IMR-90 (cell line): ENCODE data around the gene MMP24. TPM values are rescaled to one million over a fixed set of nuclear protein-coding genes. Genes with fewer than 3 reads are reported as not detected.
A peak's percentile ranks its signal among the peaks of the same experiment; 100 is the strongest.

Experiments used
- ATAC-seq: fragments of 200-7000 bp; cut with Tn5 transposase; 2 replicates; pipeline ENCODE4 v1.9.1; 2020; ENCODE audit warnings: low read depth, mild to moderate bottlenecking, moderate library complexity
- BruUV-seq: library from RNA; stranded (reverse); fragments of 400-500 nt; replicated peaks from 2 replicates; lab custom pipeline; 2021; lab: Mats Ljungman, UMichigan
- CTCF ChIA-PET: fragments of 300-600 bp; formaldehyde crosslinking; extraction: SDS; loops from one replicate; lab custom pipeline; 2021; ENCODE audit warnings: antibody characterized with exemption; lab: Yijun Ruan, JAX
- POLR2A ChIA-PET: fragments of 300-600 bp; sonication (Branson Sonifier 250); formaldehyde crosslinking; loops from one replicate; lab custom pipeline; 2022; ENCODE audit warnings: antibody characterized with exemption; ENCODE audit not compliant: unreplicated experiment; lab: Charles Lee
- DNase-seq: peaks from one replicate; pipeline ENCODE4 v3.0.0; 2013
- H2AFZ ChIP-seq: replicated peaks from 2 replicates; pipeline ENCODE3; 2013; ENCODE audit warnings: low read length, mild to moderate bottlenecking; ENCODE audit not compliant: poor library complexity
- H2AK5ac ChIP-seq: 2 replicates; pipeline ENCODE4 v1.6.1; 2013; ENCODE audit warnings: low read depth, low read length, inconsistent platforms
- H2AK9ac ChIP-seq: replicated peaks from 2 replicates; pipeline ENCODE3; 2013; ENCODE audit warnings: mild to moderate bottlenecking, low read depth, low read length, moderate library complexity; ENCODE audit not compliant: poor library complexity
- H2BK120ac ChIP-seq: 2 replicates; pipeline ENCODE4 v1.6.1; 2013; ENCODE audit warnings: low read depth, low read length, inconsistent platforms
- H2BK15ac ChIP-seq: 3 replicates; pipeline ENCODE4 v1.6.1; 2013; ENCODE audit warnings: low read depth, low read length, inconsistent platforms
- H2BK20ac ChIP-seq: 2 replicates; pipeline ENCODE4 v1.6.1; 2013; ENCODE audit warnings: low read depth, mild to moderate bottlenecking, inconsistent platforms, low read length, moderate library complexity
- H2BK5ac ChIP-seq: 2 replicates; pipeline ENCODE4 v1.6.1; 2013; ENCODE audit warnings: mild to moderate bottlenecking, low read depth, low read length, inconsistent platforms; ENCODE audit not compliant: poor library complexity, severe bottlenecking
- H3K14ac ChIP-seq: replicated peaks from 2 replicates; pipeline ENCODE4 v1.6.1; 2013; ENCODE audit warnings: low read depth, low read length, inconsistent platforms
- H3K18ac ChIP-seq: 2 replicates; pipeline ENCODE4 v1.6.1; 2013; ENCODE audit warnings: low read depth, low read length, control low read depth
- H3K23ac ChIP-seq: 2 replicates; pipeline ENCODE4 v1.6.1; 2013; ENCODE audit warnings: low read depth, low read length, inconsistent platforms
- H3K27ac ChIP-seq: 2 replicates; pipeline ENCODE4 v1.5.1; 2013; ENCODE audit warnings: mild to moderate bottlenecking, control low read depth, low read length; ENCODE audit not compliant: insufficient read depth
- H3K27me3 ChIP-seq: 2 replicates; pipeline ENCODE4 v1.6.1; 2013; ENCODE audit warnings: low read length; ENCODE audit not compliant: control insufficient read depth, insufficient read depth
- H3K36me3 ChIP-seq: 2 replicates; pipeline ENCODE4 v1.6.1; 2013; ENCODE audit warnings: low read length, mixed read lengths; ENCODE audit not compliant: control insufficient read depth, insufficient read depth
- H3K4ac ChIP-seq: 2 replicates; pipeline ENCODE4 v1.6.1; 2013; ENCODE audit warnings: low read depth, low read length, inconsistent platforms
- H3K4me1 ChIP-seq: 2 replicates; pipeline ENCODE4 v1.6.1; 2013; ENCODE audit warnings: low read length, mixed read lengths; ENCODE audit not compliant: control insufficient read depth, insufficient read depth
- H3K4me2 ChIP-seq: 2 replicates; pipeline ENCODE4 v1.6.1; 2013; ENCODE audit warnings: low read depth, mild to moderate bottlenecking, control low read depth, low read length, moderate library complexity
- H3K4me3 ChIP-seq: 2 replicates; pipeline ENCODE4 v1.5.1; 2013; ENCODE audit warnings: low read depth, mild to moderate bottlenecking, control low read depth, low read length, moderate library complexity; ENCODE audit not compliant: insufficient read depth
- H3K56ac ChIP-seq: 2 replicates; pipeline ENCODE4 v1.6.1; 2013; ENCODE audit warnings: low read length, inconsistent platforms; ENCODE audit not compliant: insufficient read depth; ENCODE audit errors: extremely low read depth
- H3K79me1 ChIP-seq, 2 experiments: 2 replicates each; pipeline ENCODE4 v1.6.1; 2013; ENCODE audit warnings: low read length in 2 of 2, inconsistent platforms in 1 of 2, low read depth in 1 of 2
- H3K9ac ChIP-seq: 2 replicates; pipeline ENCODE4 v1.6.1; 2013; ENCODE audit warnings: low read depth, low read length, control low read depth
- H3K9me1 ChIP-seq: 2 replicates; pipeline ENCODE4 v1.6.1; 2013; ENCODE audit warnings: low read length, inconsistent platforms; ENCODE audit not compliant: insufficient read depth
- H3K9me3 ChIP-seq: 2 replicates; pipeline ENCODE4 v1.6.1; 2013; ENCODE audit warnings: low read length; ENCODE audit not compliant: control insufficient read depth, insufficient read depth
- H4K20me1 ChIP-seq: 2 replicates; pipeline ENCODE4 v1.6.1; 2013; ENCODE audit warnings: low read length, inconsistent platforms; ENCODE audit not compliant: insufficient read depth
- H4K5ac ChIP-seq: 2 replicates; pipeline ENCODE4 v1.6.1; 2013; ENCODE audit warnings: mild to moderate bottlenecking, low read depth, low read length, control low read depth
- H4K8ac ChIP-seq, 2 experiments: 2 replicates each; pipeline ENCODE4 v1.6.1; 2013; ENCODE audit warnings: low read depth in 2 of 2, low read length in 2 of 2, control low read depth in 1 of 2, inconsistent platforms in 1 of 2
- H4K91ac ChIP-seq: 2 replicates; pipeline ENCODE4 v1.6.1; 2013; ENCODE audit warnings: low read depth, low read length, inconsistent platforms; ENCODE audit not compliant: insufficient read depth
- CHD1 ChIP-seq: IDR thresholded peaks from 2 replicates; pipeline ENCODE4 v1.6.1; 2012; ENCODE audit warnings: low read depth, low read length, improper control_type of control experiment
- FOS ChIP-seq: fragments of 150-350 bp; IDR thresholded peaks from 2 replicates; pipeline ENCODE4 v1.6.1; 2016; ENCODE audit warnings: low read depth, low read length
- MAFK ChIP-seq: IDR thresholded peaks from 2 replicates; pipeline ENCODE4 v1.6.1; 2012; ENCODE audit warnings: low read depth, low read length, improper control_type of control experiment
- MAZ ChIP-seq: IDR thresholded peaks from 2 replicates; pipeline ENCODE4 v1.6.1; 2012; ENCODE audit warnings: low read depth, mild to moderate bottlenecking, low read length, improper control_type of control experiment, moderate library complexity, borderline replicate concordance
- NFE2L2 ChIP-seq: fragments of 150-350 bp; IDR thresholded peaks from 2 replicates; pipeline ENCODE4 v1.6.1; 2016; ENCODE audit warnings: low read depth, mild to moderate bottlenecking, low read length
- POLR2A ChIP-seq: IDR thresholded peaks from 2 replicates; pipeline ENCODE4 v1.6.1; 2012; ENCODE audit warnings: mild to moderate bottlenecking, low read depth, low read length
- RCOR1 ChIP-seq: IDR thresholded peaks from 2 replicates; pipeline ENCODE4 v1.6.1; 2012; ENCODE audit warnings: mild to moderate bottlenecking, low read length, improper control_type of control experiment; ENCODE audit not compliant: insufficient replicate concordance
- WGBS, 2 experiments: methylation state at CpG; one replicate each; pipeline versions ENCODE4 v1.1.5 to v1.1.7; 2013; ENCODE audit warnings: missing lambda C conversion rate in 2 of 2; ENCODE audit not compliant: insufficient read length in 1 of 2; ENCODE audit errors: extremely low coverage in 2 of 2; 5-methylcytosine and 5-hydroxymethylcytosine counted together
- dilution Hi-C: fragments of 300-500 bp; cut with HindIII; formaldehyde crosslinking; loops from one replicate; pipeline ENCODE4 v1.14.3; 2018; ENCODE audit warnings: low sequenced_read_pairs; ENCODE audit not compliant: unreplicated experiment
- in situ Hi-C: fragments of 300-500 bp; cut with MboI; formaldehyde crosslinking; loops from 3 replicates; pipeline ENCODE4 v1.14.3; 2019; ENCODE audit warnings: low sequenced_read_pairs, inconsistent platforms, mixed read lengths
- intact Hi-C: fragments of 100-400 bp; cut with micrococcal nuclease; formaldehyde crosslinking; loops from 2 replicates; pipeline ENCODE4 v1.10.0; 2022
- polyA plus RNA-seq, 3 experiments: library from polyadenylated mRNA; depleted of rRNA; stranded (reverse); fragments of >200 nt; gene quantifications; 2 replicates each; pipeline ENCODE4 v1.2.3, GENCODE V29; 2012; ENCODE audit warnings: low replicate concordance in 1 of 3
- total RNA-seq: library from RNA; depleted of rRNA; stranded (reverse); fragments of >200 nt; gene quantifications from 2 replicates; pipeline ENCODE4 v1.2.3, GENCODE V29; 2012
- TF ChIP-seq, protein P1 (sequence below): fragments of 150-350 bp; IDR thresholded peaks from 2 replicates; pipeline ENCODE4 v1.6.1; 2017; ENCODE audit warnings: mild to moderate bottlenecking, antibody characterized with exemption, low read length, low read depth

Gene MMP24
- total and polyA plus RNA-seq, 2 of the 4 experiments (the other 2 are of a cell fraction), result 0.36 to 0.79 TPM

DNA sequence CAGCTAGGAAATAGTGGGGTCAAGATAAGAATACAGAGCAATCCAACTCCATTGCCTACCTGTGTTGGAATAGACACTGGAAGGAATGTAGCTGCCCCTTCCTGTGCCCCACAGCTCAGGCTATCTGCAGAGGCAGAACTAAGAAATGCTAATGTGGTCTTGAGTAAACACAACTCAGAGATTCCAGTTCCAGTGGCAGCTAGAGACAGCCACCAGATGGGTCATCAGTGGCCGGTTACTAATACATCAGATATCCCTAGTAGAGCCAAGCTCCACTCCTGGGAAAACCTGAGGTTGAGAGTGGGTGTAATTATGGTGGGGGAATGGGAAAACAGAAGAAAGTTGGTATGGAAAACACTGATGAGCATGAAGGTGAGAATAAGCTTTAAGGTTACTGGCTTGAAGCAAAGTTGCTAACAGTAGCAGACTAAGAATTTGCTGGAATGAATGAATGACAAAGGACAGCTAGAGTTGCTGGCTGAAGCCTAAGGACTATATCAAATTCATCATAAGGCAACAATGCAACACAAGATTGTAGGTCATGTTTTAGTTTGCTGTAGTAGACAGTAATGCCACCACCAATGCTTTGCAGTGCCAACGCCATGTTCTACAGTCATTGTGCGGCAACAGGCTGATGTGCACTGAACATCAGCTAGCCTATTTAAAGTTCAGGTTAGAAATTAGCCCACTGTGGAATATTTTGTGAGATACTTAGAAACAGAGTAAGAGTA lies 94.1 kb downstream of the MMP24 start:
- Histone ChIP-seq H2BK5ac (peak overlapping the region; percentile 97), H3K27ac (peak overlapping the region; percentile 64), H3K4me1 (peaks cover 34% of the 10 kb centered on the region), H2BK20ac (peak overlapping the region; percentile 97), H2AK5ac (peak overlapping the region; percentile 99), H3K4me2 (peak overlapping the region; percentile 41), H3K9ac (no peak overlapping the region), H4K8ac (peak overlapping the region; percentile 79 to 94), H2AFZ (peak overlapping the region; percentile 13), H4K5ac (peak overlapping the region; percentile 51), H3K4ac (peak overlapping the region; percentile 96), H3K36me3 (no peaks in the 10 kb centered on the region), H4K91ac (peak overlapping the region; percentile 97), H4K20me1 (no peaks in the 10 kb centered on the region), H3K9me3 (no peaks in the 10 kb centered on the region), H3K56ac (peak overlapping the region; percentile 93), H3K14ac (peak overlapping the region; percentile 89), H3K18ac (peak overlapping the region; percentile 76), H3K79me1 (peaks cover 0 to 41% of the 10 kb centered on the region in 2 experiments; a peak in 2 of 4 replicates), H3K9me1 (peaks cover 35% of the 10 kb centered on the region), H2AK9ac (peak overlapping the region; percentile 85), H3K27me3 (no peaks in the 10 kb centered on the region), H2BK15ac (peak overlapping the region; percentile 95), H3K4me3 (no peak overlapping the region), H3K23ac (peak overlapping the region; percentile 90), H2BK120ac (peak overlapping the region; percentile 97)
- CTCF ChIA-PET, result interaction anchor here (0.6 to 2.2 kb wide), 3 partner anchors 12 to 37 kb away, joined by 3 to 9 read pairs (median 4); no protein-coding TSS in a partner anchor
- POLR2A ChIA-PET, result interaction anchor here (0.5 to 1.1 kb wide), 3 partner anchors 10 to 979 kb away, joined by 3 to 18 read pairs (median 5); no protein-coding TSS in a partner anchor
- peak; percentile 84 for DNase-seq
- in situ Hi-C loops, result no loop called here
- ATAC-seq, result peak; percentile 27
- TF ChIP-seq MAZ (peak; percentile 38; the same call in 1 of the 2 replicates), CHD1 (no peak), NFE2L2 (no peak), POLR2A (no peak), RCOR1 (no peak), FOS (peak; percentile 54; the same call in 1 of the 2 replicates), MAFK (no peak)
- TF ChIP-seq, protein P1, sequence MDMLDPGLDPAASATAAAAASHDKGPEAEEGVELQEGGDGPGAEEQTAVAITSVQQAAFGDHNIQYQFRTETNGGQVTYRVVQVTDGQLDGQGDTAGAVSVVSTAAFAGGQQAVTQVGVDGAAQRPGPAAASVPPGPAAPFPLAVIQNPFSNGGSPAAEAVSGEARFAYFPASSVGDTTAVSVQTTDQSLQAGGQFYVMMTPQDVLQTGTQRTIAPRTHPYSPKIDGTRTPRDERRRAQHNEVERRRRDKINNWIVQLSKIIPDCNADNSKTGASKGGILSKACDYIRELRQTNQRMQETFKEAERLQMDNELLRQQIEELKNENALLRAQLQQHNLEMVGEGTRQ, result no peak
- 100% methylated on average over 2 of the region's 3 CpGs; no CpG with 5 or more reads in 1 of the 2 experiments for WGBS, 2 experiments
- dilution Hi-C loops, result no loop called here
- no TSS peak for BruUV-seq
- intact Hi-C loops, result no loop called here
